KOPT-K1 (cell line): ENCODE results near the gene PTPRJ.

ENCODE experiments used
- H3K27ac ChIP-seq: fragments of 200-600 bp; sonication (generic); 2 replicates; pipeline ENCODE4 v1.5.1; 2016; ENCODE audit warnings: antibody characterized with exemption, mild to moderate bottlenecking, low read depth, low read length; ENCODE audit not compliant: poor library complexity, severe bottlenecking
- H3K36me3 ChIP-seq: fragments of 200-600 bp; sonication (generic); 2 replicates; pipeline ENCODE4 v1.5.1; 2017; ENCODE audit warnings: antibody characterized with exemption, mild to moderate bottlenecking, low read length, moderate library complexity; ENCODE audit not compliant: insufficient read depth
- H3K9me3 ChIP-seq: fragments of 200-600 bp; sonication (generic); 2 replicates; pipeline ENCODE4 v1.5.1; 2017; ENCODE audit warnings: antibody characterized with exemption, low read length, mild to moderate bottlenecking; ENCODE audit not compliant: insufficient read depth, poor library complexity, severe bottlenecking

The PTPRJ gene

GRCh38 chr11:47983464-47984397 lies 3.4 kb downstream of the PTPRJ start:
- Histone ChIP-seq H3K27ac (no peak overlapping the region), H3K36me3 (no peaks in the 10 kb centered on the region), H3K9me3 (no peaks in the 10 kb centered on the region)

- Histone ChIP-seq H3K36me3 (no peaks in the 10 kb centered on the region), H3K27ac (no peak overlapping the region), H3K9me3 (no peaks in the 10 kb centered on the region)
Measured at GRCh38 chr11:47986219-47986618, 5.9 kb downstream of the PTPRJ start.

DNA sequence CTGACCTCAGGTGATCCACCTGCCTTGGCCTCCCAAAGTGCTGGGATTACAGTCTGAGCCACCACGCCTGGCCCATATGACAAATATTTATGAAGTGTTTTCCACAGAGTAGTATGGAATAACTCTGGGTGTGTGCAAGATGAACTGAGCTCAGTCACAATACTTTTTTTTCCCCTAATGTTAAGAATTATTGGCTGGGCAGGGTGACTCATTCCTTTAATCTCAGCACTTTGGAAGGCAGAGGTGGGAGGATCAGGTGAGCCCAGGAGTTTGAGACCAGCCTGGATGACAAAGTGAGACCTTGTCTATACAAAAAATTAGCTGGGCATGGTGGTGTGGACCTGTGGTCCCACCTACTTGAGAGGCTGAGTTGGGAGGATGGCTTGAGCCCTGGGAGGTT lies 6.4 kb downstream of the PTPRJ start:
- no peaks in the 10 kb centered on the region for H3K9me3 ChIP-seq
- no peak overlapping the region for H3K27ac ChIP-seq
- H3K36me3 ChIP-seq: no peaks in the 10 kb centered on the region

GRCh38 chr11:47987310-47987709 lies 7.0 kb downstream of the PTPRJ start:
- no peak overlapping the region for H3K27ac ChIP-seq
- H3K9me3 ChIP-seq: no peaks in the 10 kb centered on the region
- no peaks in the 10 kb centered on the region for H3K36me3 ChIP-seq

- Histone ChIP-seq H3K9me3 (no peaks in the 10 kb centered on the region), H3K36me3 (no peaks in the 10 kb centered on the region), H3K27ac (no peak overlapping the region)
Measured at GRCh38 chr11:47987781-47988180, 7.4 kb downstream of the PTPRJ start.

DNA sequence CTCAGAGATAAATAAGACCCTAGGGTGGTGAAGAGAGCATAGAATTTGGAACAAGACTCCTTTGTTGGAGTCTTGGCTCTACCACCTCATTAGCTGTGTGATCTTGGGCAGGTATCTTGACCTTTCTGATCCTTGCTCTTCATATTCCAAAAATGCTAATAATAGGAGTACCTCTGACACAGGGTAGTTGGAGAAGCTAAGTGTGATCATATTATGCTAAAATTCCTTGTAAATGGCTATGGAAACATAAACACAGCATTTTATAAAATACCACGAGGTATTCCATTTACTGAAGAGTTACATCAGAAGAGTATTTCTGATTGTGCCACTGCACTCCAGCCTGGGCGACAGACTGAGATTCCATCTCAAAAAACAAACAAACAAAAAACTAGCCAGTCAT lies 9.4 kb downstream of the PTPRJ start:
- no peaks in the 10 kb centered on the region for H3K36me3 ChIP-seq
- H3K27ac ChIP-seq: no peak overlapping the region
- H3K9me3 ChIP-seq: no peaks in the 10 kb centered on the region

GRCh38 chr11:47991266-47991830 lies 11.0 kb downstream of the PTPRJ start:
- H3K27ac ChIP-seq: no peak overlapping the region
- H3K36me3 ChIP-seq: no peaks in the 10 kb centered on the region

DNA sequence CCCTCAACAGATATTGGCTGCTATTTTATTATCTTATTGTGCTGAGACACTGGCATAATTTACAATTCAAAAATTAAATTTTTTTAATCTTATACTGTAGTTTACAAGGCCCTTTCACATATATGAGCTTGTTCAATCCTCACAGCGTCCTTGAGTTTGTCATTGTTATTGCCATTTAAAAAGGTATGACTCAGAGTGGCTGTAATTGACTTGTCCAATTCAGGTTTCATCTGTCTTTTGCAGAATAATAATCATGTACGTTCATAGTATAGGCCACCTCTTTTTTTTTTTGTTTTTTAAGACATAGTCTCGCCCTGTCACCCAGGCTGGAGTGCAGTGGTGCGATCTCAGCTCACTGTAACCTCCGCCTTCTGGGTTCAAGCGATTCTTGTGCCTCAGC lies 11.5 kb downstream of the PTPRJ start:
- no peaks in the 10 kb centered on the region for H3K9me3 ChIP-seq
- H3K36me3 ChIP-seq: no peaks in the 10 kb centered on the region
- H3K27ac ChIP-seq: no peak overlapping the region

More at GRCh38 chr11:47991266-47991830, 11.0 kb downstream of the PTPRJ start:
- H3K9me3 ChIP-seq: no peaks in the 10 kb centered on the region

- H3K27ac ChIP-seq: no peak overlapping the region
Measured at GRCh38 chr11:47992959-47993820, 12.8 kb downstream of the PTPRJ start.

GRCh38 chr11:47994417-47994816 lies 14.1 kb downstream of the PTPRJ start:
- Histone ChIP-seq H3K27ac (no peak overlapping the region), H3K9me3 (no peaks in the 10 kb centered on the region), H3K36me3 (no peaks in the 10 kb centered on the region)

More at GRCh38 chr11:47992959-47993820, 12.8 kb downstream of the PTPRJ start:
- Histone ChIP-seq H3K36me3 (no peaks in the 10 kb centered on the region), H3K9me3 (no peaks in the 10 kb centered on the region)

DNA sequence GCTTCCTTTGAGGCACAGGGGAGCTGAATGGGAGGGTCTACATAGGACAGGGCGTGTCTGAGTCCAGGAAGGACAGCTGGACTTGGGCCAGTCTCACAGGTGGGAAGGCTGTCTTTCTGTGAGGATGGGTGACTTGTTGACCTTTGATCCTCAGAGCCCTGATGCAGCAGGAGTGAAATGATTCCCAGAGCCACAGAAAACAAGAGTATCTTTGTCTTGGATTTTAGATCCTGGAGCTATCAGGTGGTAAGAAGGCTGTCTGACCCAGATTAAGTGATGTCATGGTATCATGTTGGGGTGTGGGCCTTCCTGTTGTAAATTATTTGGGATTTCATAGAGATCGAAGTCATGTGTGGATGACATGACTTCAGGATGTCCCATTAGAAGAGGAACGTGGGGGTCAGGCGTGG lies 15.0 kb downstream of the PTPRJ start:
- Histone ChIP-seq H3K9me3 (no peaks in the 10 kb centered on the region), H3K36me3 (no peaks in the 10 kb centered on the region), H3K27ac (no peak overlapping the region)

DNA sequence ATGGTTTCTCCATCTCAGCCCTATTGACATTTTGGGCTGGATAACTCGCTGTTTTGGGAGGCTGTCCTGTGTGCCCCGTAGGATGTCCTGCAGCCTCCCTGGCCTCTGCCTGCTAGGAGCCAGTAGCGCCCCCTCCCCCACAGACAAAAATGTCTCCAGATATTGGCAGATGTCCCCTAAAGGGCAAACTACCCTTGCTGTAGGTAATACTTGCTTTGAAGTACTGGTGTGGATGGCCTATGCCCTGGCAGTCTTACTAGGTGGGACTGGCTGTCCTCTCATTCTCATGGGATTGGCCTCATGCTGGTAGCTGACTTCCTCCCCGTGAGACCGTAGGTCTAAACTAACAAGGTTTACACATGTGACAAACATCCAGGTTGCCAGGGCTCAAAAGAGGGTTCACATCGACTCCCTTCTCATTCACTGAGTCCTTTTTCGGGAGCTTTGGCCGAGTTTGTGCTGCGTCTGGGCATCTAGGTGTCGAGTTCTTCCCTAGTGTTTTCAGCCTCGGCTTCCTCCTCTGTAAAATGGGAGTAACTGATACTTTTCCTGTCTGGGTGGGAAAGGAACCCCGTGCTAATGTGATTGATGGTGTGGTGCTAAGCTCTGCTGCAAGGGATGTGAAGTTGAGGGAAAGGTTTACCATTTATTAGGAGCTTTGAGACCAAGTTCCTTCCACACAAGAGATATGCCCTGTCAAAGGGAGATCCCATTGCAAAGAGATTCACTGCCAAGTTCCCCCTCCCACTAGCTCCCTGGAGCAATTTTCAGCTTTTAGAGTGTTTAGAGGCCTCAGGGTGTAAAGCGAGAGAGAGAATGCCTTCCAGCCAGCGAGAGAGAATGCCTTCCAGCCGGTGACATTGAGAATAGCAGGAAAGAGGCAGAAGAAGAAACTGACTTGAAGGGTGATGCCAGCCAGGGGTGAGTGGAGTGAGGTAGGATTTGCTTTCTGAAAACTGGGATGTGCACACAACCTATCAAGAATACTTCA lies 17.0 kb downstream of the PTPRJ start:
- Histone ChIP-seq H3K9me3 (no peaks in the 10 kb centered on the region), H3K36me3 (no peaks in the 10 kb centered on the region), H3K27ac (no peak overlapping the region)

- no peaks in the 10 kb centered on the region for H3K9me3 ChIP-seq
- H3K27ac ChIP-seq: no peak overlapping the region
- no peaks in the 10 kb centered on the region for H3K36me3 ChIP-seq
Measured at GRCh38 chr11:47998345-47998732, 18.0 kb downstream of the PTPRJ start.

DNA sequence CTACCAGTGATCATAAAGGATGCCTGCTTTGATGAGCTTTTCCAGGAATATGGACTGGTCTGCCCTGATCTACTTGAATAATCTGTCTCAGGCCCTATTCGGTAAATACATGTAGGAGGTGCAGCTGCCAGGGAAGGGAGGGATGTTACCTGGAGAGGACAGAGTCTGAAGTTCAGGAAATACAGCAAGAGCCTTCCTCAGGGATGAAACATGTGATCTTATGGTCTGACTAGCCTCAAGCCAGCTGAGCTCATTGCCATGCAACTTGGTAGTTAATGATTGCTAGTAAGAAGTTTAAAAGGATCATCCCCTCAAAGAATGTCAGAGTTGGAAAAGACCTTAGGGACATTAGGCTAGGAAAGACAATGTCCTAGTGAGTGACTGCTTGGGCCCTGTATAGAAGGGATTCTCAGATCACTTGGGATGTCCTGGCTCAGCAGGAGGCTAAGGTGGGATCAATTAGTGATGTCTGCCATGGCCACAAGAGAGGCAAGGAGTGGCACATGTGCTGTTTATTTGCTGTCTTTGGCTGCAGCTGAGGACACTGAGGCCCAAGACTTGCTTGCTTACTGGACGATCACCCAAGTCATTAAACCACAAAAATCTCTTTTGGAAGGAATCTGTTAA lies 18.5 kb downstream of the PTPRJ start:
- Histone ChIP-seq H3K9me3 (no peaks in the 10 kb centered on the region), H3K27ac (no peak overlapping the region), H3K36me3 (no peaks in the 10 kb centered on the region)
